ENCODE data around the gene PDE4B.
"Not testable (repeated sequence)": the region's sequence is repeated elsewhere in the genome, so short reads cannot be mapped to it uniquely, and the experiment has no call there.

The PDE4B gene

DNA sequence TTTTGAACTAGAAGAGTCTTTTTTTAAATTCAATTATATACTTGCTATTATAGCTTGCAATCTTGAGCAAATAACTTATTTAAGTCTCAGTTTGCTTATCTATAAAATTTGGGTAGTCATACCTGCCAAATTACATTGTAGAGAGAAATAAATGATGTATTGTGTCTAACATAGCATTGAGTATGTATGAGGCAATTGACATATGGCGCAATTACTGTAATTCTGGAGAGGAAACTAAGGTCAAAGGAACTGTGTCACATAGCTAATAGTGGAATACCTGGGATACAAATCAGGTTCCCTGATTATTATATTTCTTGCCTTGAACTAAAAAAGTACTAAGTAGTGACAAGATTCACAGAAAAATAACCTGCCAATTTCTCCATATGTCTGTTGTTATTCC, 302.5 kb downstream of the PDE4B start:
- no peak for DNase-seq (ENCODE audit: low read depth)
- no peak overlapping the region for H3K4me3 ChIP-seq (ENCODE audit: control insufficient read depth, low read depth, low read length)
- TF ChIP-seq, protein P1, sequence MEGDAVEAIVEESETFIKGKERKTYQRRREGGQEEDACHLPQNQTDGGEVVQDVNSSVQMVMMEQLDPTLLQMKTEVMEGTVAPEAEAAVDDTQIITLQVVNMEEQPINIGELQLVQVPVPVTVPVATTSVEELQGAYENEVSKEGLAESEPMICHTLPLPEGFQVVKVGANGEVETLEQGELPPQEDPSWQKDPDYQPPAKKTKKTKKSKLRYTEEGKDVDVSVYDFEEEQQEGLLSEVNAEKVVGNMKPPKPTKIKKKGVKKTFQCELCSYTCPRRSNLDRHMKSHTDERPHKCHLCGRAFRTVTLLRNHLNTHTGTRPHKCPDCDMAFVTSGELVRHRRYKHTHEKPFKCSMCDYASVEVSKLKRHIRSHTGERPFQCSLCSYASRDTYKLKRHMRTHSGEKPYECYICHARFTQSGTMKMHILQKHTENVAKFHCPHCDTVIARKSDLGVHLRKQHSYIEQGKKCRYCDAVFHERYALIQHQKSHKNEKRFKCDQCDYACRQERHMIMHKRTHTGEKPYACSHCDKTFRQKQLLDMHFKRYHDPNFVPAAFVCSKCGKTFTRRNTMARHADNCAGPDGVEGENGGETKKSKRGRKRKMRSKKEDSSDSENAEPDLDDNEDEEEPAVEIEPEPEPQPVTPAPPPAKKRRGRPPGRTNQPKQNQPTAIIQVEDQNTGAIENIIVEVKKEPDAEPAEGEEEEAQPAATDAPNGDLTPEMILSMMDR (IDR thresholded peaks at IDR 0.05; ENCODE audit: control insufficient read depth, insufficient read depth, low read depth, low read length, missing control alignments), result no peak

DNA sequence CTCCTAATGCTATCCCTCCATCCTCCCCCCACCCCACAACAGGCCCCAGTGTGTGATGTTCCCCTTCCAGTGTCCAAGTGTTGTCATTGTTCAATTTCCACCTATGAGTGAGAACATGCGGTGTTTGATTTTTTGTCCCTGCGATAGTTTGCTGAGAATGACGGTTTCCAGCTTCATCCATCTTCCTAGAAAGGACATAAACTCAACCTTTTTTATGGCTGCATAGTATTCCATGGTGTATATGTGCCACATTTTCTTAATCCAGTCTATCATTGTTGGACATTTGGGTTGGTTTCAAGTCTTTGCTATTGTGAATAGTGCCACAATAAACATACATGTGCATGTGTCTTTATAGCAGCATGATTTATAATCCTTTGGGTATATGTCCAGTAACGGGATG, 308.3 kb downstream of the PDE4B start:
- not testable (repeated sequence) for DNase-seq (ENCODE audit: low read depth); H3K4me3 ChIP-seq (ENCODE audit: control insufficient read depth, low read depth, low read length)

DNA sequence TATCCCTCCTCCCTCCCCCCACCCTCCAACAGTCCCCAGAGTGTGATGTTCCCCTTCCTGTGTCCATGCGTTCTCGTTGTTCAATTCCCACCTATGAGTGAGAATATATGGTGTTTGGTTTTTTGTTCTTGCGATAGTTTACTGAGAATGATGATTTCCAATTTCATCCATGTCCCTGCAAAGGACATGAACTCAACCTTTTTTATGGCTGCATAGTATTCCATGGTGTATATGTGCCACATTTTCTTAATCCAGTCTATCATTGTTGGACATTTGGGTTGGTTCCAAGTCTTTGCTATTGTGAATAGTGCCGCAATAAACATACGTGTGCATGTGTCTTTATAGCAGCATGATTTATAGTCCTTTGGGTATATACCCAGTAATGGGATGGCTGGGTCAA, 311.4 kb downstream of the PDE4B start:
- not testable (repeated sequence) for DNase-seq (ENCODE audit: low read depth); H3K4me3 ChIP-seq (ENCODE audit: control insufficient read depth, low read depth, low read length)

DNA sequence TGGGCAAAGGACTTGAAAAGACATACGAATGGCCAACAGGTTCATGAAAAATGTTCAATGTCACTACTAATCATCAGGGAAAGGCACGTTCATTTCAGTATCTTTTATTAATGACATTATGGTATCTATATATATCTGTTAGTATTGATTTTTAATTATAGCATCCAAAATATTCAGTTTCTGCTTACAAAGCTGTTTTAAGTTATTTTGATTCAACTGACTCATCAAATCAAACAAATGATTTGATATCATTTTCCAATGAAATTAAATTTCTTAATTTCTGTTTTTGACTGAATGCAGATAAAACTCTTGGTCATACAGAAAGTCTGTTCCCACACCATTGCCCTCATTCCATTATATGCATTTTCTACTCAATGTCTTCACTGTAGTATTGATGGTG, 315.9 kb downstream of the PDE4B start:
- no peak for DNase-seq (ENCODE audit: low read depth)
- TF ChIP-seq, protein P1 (IDR thresholded peaks at IDR 0.05; ENCODE audit: control insufficient read depth, insufficient read depth, low read depth, low read length, missing control alignments), result no peak

DNA sequence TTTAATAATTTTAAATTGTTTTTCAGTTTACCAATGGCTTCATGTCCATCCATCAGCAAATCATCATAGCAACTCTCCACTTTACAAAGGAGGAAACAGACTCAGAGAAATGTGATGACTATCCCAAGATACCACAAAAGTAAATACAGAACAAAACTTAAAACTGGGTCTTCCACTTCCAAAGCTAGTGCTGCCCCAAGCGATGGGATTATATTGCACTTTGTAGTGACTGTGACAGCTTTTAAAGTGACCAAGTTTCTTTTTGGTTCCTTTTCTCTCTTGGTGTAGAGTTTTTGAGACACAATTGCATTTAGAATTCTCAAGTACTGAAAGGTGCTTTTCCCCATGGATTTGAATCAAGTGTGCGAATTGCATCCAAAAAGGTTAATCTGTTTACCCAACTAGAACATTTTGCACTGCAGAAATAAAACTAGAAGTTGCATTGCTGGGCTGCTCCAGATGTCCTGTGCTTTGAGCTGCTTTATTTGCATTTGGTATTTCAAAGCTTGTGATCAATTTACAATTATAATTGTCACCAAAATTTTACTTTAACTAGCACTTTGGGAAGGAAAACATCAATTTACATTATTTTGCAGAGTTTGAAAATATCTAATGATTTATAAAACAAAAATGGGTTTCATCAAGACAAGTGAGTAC, 320.2 kb downstream of the PDE4B start:
- no peak for DNase-seq (ENCODE audit: low read depth)
- H3K4me3 ChIP-seq (ENCODE audit: control insufficient read depth, low read depth, low read length), result no peak overlapping the region
- TF ChIP-seq, protein P1 (IDR thresholded peaks at IDR 0.05; ENCODE audit: control insufficient read depth, insufficient read depth, low read depth, low read length, missing control alignments), result no peak

More for the DNA sequence above, 315.9 kb downstream of the PDE4B start:
- H3K4me3 ChIP-seq (ENCODE audit: control insufficient read depth, low read depth, low read length), result no peak overlapping the region

DNA sequence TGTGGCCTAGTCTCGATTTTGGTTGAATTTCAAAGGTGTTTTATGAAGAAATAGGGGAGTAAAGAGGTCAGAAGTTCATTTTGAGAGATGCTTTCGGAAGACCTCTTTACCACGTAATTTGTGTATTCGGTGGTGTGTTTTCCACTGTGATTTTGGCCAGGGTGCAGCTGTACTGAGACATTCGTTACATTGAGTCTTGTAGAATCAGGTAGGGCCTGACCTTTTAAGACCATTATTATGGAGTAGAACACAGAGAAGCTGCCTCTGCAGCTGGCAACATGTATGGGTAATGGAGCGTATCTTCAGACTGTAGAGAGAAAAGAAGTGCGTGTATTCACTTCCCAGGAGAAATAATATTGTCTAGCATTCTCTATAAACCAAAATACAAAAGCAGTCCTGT, 326.5 kb downstream of the PDE4B start:
- no peak overlapping the region for H3K4me3 ChIP-seq (ENCODE audit: control insufficient read depth, low read depth, low read length)
- TF ChIP-seq, protein P1 (IDR thresholded peaks at IDR 0.05; ENCODE audit: control insufficient read depth, insufficient read depth, low read depth, low read length, missing control alignments), result no peak
- DNase-seq (ENCODE audit: low read depth), result no peak

DNA sequence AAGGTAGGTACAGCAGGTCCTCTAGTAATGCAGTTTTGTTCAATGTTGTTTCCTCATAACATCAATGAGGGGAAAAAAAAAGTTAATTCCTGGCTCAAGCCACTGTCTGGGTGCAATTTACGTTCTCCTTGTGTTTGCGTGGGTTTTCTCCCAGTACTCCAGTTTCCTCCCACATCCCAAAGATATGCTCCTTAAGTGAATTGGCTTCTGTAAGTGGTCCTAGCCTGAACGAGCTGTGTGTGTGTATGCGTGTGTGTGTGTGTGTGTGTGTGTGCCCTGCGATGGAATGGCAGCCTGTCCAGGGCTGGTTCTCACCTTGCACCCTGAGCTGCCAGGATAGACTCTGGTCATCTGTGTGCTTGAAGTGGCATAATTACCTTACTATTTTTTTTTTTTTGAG, 332.0 kb downstream of the PDE4B start:
- H3K4me3 ChIP-seq (ENCODE audit: control insufficient read depth, low read depth, low read length), result no peak overlapping the region
- no peak for DNase-seq (ENCODE audit: low read depth)
- TF ChIP-seq, protein P1 (IDR thresholded peaks at IDR 0.05; ENCODE audit: control insufficient read depth, insufficient read depth, low read depth, low read length, missing control alignments), result no peak

DNA sequence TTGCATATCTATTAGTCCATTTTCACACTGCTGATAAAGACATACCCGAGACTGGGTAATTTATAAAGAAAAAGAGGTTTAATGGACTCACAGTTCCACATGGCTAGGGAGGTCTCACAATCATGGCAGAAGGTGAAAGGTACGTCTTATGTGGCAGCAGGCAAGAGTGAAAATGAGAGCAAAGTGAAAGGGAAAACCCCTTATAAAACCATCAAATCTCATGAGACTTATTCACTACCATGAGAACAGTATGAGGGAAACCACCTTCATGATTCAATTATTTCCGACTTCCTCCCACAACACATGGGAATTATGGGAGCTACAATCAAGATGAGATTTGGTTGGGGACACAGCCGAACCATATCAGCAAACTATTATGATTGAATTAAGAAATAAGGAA, 335.9 kb downstream of the PDE4B start:
- DNase-seq (ENCODE audit: low read depth); H3K4me3 ChIP-seq (ENCODE audit: control insufficient read depth, low read depth, low read length): not testable (repeated sequence)

Measured in AG09309 (cell line).